SH-SY5Y (cell line): ENCODE data around the gene PSEN1.

Experiments
- GATA2 ChIP-seq: IDR thresholded peaks from 2 replicates; pipeline ENCODE4 v1.6.1; 2011; ENCODE audit warnings: mild to moderate bottlenecking, low read depth, low read length
- GATA3 ChIP-seq: IDR thresholded peaks from 2 replicates; pipeline ENCODE4 v1.6.1; 2011; ENCODE audit warnings: low read depth, mild to moderate bottlenecking, low read length, moderate library complexity

Gene PSEN1

DNA sequence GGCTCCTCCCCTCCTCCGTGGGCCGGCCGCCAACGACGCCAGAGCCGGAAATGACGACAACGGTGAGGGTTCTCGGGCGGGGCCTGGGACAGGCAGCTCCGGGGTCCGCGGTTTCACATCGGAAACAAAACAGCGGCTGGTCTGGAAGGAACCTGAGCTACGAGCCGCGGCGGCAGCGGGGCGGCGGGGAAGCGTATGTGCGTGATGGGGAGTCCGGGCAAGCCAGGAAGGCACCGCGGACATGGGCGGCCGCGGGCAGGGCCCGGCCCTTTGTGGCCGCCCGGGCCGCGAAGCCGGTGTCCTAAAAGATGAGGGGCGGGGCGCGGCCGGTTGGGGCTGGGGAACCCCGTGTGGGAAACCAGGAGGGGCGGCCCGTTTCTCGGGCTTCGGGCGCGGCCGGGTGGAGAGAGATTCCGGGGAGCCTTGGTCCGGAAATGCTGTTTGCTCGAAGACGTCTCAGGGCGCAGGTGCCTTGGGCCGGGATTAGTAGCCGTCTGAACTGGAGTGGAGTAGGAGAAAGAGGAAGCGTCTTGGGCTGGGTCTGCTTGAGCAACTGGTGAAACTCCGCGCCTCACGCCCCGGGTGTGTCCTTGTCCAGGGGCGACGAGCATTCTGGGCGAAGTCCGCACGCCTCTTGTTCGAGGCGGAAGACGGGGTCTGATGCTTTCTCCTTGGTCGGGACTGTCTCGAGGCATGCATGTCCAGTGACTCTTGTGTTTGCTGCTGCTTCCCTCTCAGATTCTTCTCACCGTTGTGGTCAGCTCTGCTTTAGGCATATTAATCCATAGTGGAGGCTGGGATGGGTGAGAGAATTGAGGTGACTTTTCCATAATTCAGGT lies at the start of gene PSEN1:
Gene PSEN1, plus strand, starts transcription at position 121 of the 839 bp plus-strand sequence. CDS start 11,513 bp downstream, outside the sequence.
- TF ChIP-seq GATA3: no peak
- no peak for TF ChIP-seq GATA2

GRCh38 chr14:73091044-73091443 lies 45.3 kb upstream of the PSEN1 start:
- no peak for TF ChIP-seq GATA3
- TF ChIP-seq GATA2: no peak

DNA sequence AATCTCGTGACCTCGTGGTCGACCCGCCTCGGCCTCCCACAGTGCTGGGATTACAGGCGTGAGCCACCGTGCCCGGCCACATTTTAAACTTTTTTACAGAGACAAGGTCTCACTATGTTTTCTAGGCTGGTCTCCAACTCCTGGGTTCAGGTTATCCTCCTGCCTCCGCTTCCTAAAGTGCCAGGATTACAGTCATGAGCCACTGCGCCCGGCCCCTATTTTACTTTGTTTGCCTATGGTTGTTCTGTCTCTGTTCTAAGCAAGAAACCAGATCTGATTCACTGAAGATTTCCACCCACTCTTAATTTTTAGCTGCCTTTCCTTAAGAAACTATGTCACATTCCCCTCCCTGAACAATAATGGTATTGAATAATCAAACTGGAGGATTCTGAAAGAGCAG lies 38.9 kb upstream of the PSEN1 start:
- no peak for TF ChIP-seq GATA3
- no peak for TF ChIP-seq GATA2

- no peak for TF ChIP-seq GATA2
- TF ChIP-seq GATA3: no peak
These were observed 36.0 kb upstream of the PSEN1 start for GRCh38 chr14:73100334-73100733.

GRCh38 chr14:73102806-73103497 lies 33.4 kb upstream of the PSEN1 start:
- no peak for TF ChIP-seq GATA3
- TF ChIP-seq GATA2: no peak

- TF ChIP-seq GATA3 (no peak), GATA2 (no peak)
These were observed 31.3 kb upstream of the PSEN1 start for GRCh38 chr14:73105050-73105449.

GRCh38 chr14:73105727-73106126 lies 30.6 kb upstream of the PSEN1 start:
- TF ChIP-seq GATA3: no peak
- TF ChIP-seq GATA2: no peak

DNA sequence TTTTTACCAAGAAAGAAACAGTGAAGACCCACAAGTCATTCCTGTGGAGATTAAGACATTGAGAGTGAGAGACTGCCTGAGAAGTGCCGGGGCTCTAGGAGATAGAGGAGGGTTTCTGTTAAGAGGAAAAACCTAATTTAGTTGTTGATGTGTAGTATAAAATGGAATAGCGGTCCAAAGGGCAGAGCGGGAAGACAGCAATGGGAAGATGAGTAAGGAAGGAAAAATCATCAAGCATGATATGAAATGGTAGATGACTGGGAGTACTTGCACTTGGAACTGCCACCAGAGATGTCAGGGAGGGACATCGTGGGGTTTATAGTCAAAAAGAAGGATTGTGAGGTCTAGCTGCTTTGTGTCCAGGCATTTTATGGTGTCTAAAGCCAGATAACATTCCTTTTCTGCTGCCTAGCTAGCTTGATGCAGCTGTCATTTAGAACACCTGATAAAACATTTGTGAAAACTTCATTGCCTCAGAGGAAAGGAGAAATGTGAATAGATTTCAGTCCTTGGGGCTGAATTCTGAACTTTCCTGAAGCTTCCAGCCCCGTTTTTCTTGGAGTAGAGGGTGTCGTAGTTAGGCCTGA lies 20.1 kb upstream of the PSEN1 start:
- TF ChIP-seq GATA3: no peak
- TF ChIP-seq GATA2: no peak

DNA sequence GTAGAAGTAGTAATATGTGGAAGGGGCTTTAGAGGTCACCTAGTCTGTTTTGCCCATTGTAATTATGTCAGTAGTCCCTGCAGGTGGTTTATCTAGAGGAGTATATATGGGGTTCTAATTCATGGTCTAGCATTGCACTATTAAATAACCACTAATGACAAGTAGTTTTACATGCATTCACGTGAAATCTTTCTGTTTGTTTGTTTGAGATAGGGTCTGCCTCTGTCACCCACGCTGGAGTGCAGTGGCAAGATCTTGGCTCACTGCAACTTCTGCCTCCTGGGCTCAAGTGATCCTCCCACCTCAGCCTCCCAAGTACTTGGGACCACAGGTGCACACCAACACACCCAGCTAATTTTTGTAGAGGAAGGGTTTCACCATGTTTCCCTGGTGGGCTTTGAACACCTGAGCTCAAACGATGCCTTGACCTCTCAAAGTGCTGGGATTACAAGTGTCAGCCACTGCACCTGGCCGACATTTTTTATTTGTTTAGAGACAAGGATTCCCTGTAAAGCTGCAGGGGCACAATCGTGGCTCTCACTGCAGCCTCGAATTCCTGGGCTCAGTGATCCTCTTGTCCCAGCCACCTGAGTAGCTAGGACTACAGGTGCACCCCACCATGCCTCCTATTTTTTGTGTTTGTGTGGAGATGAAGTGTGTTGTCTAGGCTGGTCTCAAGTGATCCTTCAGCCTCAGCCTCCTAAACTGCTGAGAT lies 12.0 kb upstream of the PSEN1 start:
- TF ChIP-seq GATA3: no peak
- no peak for TF ChIP-seq GATA2

DNA sequence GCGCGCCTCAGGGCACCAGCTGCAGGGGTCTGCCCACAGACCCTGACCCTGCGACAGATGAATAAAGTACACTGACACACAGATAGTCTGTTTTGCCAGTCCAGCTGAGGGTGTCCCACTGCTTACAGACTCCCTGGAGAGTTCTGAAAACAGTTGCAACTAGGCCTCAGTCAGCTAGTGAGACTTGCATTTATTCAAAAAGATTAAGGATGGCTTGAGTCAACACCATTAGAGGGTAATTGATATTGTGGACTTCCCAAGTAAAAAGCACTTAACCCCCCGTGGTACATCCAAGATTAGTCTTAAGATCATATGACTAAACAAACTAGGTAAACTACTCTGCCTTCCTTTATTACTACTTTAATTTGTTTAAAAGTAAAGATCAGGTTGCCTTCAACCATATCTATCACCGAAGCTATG lies 11.1 kb upstream of the PSEN1 start:
- no peak for TF ChIP-seq GATA3
- TF ChIP-seq GATA2: no peak

- TF ChIP-seq GATA3 (no peak), GATA2 (no peak)
These were observed 10.6 kb upstream of the PSEN1 start for GRCh38 chr14:73125746-73126145.

DNA sequence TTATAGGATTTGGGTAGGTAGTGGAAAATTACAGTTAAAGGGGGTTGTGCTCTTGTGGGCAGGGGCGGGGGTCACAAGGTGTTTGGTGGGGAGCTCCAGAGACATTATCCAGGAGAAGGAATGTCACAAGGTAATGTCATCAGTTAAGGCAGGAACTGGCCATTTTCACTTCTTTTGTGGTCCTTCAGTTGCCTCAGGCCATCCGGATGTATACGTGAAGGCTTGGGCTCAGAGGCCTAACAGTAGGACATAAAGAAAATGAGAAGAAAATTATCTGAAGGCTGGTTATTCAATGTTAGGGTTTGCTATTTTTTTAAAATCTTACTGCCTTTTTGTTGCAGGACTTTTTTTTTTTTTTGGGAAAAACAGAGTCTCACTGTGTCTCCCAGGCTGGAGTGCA lies 2.5 kb upstream of the PSEN1 start:
- TF ChIP-seq GATA2 (no peak), GATA3 (no peak)

- TF ChIP-seq GATA3: no peak
- TF ChIP-seq GATA2: no peak
These were observed 271 bp upstream of the PSEN1 start for GRCh38 chr14:73136085-73136386.

- TF ChIP-seq GATA2 (no peak), GATA3 (no peak)
These were observed 4.6 kb downstream of the PSEN1 start for GRCh38 chr14:73140811-73141323.

GRCh38 chr14:73142216-73142615 lies 5.9 kb downstream of the PSEN1 start:
- TF ChIP-seq GATA2 (no peak), GATA3 (no peak)
